Sigmoid colon (tissue), 4 donors: ENCODE results near the gene TPH1.

Experiments
- CTCF ChIP-seq, 4 experiments: fragments of 450-650 bp in 3 of 4; fragments of 200-600 bp in 1 of 4; IDR thresholded peaks; one replicate each; pipeline ENCODE4 v1.5.1; 2016 to 2019; ENCODE audit warnings: antibody characterized with exemption in 4 of 4, mild to moderate bottlenecking in 3 of 4, moderate library complexity in 2 of 4
- EP300 ChIP-seq, 4 donors: sonication (generic); formaldehyde crosslinking; IDR thresholded peaks; one replicate each; pipeline ENCODE4 v1.6.1; 2017; ENCODE audit warnings: antibody characterized with exemption in 4 of 4
- POLR2A ChIP-seq, 2 donors: fragments of 450-650 bp; IDR thresholded peaks; one replicate each; pipeline ENCODE4 v1.6.1; 2016; ENCODE audit warnings: antibody characterized with exemption in 2 of 2, mild to moderate bottlenecking in 2 of 2, moderate library complexity in 2 of 2
- POLR2AphosphoS5 ChIP-seq, 4 donors: sonication (generic); formaldehyde crosslinking; IDR thresholded peaks; one replicate each; pipeline ENCODE4 v1.6.1; 2017; ENCODE audit warnings: antibody characterized with exemption in 4 of 4

DNA sequence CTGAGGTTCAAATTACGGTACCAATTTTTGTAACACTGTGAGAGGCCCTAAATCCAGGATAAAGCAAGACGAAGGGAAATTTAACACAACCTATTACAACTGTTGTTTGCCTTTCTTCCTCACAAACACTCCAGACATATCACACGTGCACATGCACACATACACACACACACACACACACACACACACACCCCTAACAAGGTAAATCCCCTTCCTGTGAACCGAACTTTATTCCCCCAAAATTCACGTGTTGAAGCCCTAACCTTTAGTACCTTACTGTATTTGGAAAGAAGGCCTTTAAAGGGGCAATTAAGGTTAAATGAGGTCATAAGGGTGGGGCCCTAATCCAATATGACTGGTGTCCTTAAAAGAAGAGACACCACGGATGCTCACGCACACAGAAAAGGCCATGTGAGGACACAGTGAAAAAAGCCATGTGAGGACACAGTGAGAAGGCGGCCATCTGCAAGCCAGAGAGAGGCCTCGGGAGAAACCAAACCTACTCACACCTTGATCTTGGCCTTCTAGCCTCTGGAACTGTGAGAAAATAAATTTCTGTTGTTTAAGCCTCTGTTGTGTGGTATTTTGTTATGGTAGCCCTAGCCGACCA is 35.0 kb downstream of the TPH1 start:
- no peak for TF ChIP-seq POLR2A (IDR thresholded peaks at IDR 0.05)
- TF ChIP-seq CTCF (IDR thresholded peaks at IDR 0.05): no peak
- TF ChIP-seq EP300 (IDR thresholded peaks at IDR 0.05): no peak
- TF ChIP-seq POLR2AphosphoS5 (IDR thresholded peaks at IDR 0.05): no peak
